ENCODE data around the gene CDC6.

Gene CDC6

DNA sequence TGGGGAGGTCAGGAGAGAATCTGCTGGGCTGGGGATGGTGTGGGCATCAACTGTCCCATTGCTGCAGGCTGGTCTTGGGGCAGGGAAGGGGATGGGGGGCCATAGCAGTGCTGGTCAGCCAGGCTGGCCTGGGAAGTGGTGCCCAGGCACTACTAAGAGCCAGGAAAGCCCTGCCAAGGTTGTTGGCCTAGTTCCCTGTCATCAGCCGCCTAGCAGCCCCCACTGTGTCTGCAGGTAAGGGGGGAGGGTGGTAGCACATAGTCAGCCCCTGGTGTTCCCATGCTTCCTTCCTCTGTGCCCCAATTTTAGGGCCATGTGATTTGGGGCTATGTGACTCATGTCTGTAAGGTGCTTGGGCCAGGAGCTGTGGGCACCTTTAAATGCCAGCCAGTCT is 59.1 kb downstream of the CDC6 start:
- H3K4me3 ChIP-seq (ENCODE audit: low read depth, low read length), result no peak overlapping the region
- no peak for DNase-seq (ENCODE audit: low read depth)
- no peak for TF ChIP-seq CTCF (IDR thresholded peaks at IDR 0.05; ENCODE audit: insufficient read depth, low read depth, low read length, missing control alignments)

GRCh38 chr17:40347319-40348135 is 59.8 kb downstream of the CDC6 start:
- TF ChIP-seq CTCF (IDR thresholded peaks at IDR 0.05; ENCODE audit: insufficient read depth, low read depth, low read length, missing control alignments), result no peak
- DNase-seq (ENCODE audit: low read depth), result no peak
- no peak overlapping the region for H3K4me3 ChIP-seq (ENCODE audit: low read depth, low read length)

DNA sequence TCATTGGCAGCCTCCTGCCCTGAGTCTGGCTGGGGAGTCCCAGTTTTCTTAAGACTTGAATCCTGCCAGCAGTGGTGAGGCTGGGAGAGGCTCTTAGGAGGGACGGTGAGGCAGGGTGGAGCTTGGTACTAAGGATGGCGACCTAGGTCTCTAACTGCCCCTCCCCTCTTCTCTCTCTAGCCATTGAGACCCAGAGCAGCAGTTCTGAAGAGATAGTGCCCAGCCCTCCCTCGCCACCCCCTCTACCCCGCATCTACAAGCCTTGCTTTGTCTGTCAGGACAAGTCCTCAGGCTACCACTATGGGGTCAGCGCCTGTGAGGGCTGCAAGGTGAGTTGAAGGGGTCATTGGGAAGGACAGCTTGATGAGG is 60.4 kb downstream of the CDC6 start:
- no peak overlapping the region for H3K4me3 ChIP-seq (ENCODE audit: low read depth, low read length)
- no peak for DNase-seq (ENCODE audit: low read depth)
- no peak for TF ChIP-seq CTCF (IDR thresholded peaks at IDR 0.05; ENCODE audit: insufficient read depth, low read depth, low read length, missing control alignments)

DNA sequence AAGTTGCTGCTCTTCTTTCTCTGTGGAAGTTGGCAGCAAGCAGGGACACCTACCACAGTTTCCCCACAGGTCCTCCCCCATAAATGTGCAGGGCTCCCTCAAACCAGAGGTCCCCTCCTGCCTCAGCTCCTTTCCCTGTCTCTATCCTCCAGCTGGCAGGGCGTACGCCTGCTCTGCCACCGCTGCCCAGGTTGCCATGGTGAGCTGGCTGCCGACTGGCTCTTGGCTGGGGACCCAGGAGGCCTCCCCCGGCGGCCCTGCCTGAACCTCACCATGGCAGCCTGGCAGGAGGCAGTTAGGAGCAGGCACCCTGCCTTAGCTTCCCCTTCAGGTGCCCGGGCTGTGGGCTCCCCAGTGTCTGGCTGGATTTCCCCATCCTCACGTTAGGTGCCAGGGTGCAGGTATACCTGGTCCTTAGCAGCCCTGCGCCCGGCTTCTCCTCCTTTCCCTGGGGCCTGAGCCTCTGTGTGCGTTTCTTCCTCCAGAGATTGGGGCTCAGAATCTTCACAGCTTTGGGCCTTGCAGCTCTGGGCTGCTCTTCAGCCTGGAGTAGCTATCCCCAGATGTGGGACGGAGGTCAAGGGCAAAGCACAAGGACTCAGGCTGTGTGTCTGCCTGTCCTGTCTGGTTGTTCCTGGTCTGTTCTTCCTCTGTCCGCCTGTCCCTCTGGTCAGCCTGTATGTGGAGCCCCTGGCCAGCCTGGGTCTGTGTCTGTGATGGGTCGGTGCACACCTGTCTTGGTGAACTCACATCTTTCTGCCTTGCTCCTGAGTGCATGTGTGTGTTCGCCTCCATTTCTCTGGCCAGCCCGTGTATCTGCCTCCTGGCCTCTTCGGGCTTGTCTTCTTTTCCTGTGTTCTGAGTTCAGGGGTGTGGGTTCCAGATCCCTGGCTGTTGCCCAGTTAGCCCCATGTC is 61.1 kb downstream of the CDC6 start:
- no peak for TF ChIP-seq CTCF (IDR thresholded peaks at IDR 0.05; ENCODE audit: insufficient read depth, low read depth, low read length, missing control alignments)
- no peak overlapping the region for H3K4me3 ChIP-seq (ENCODE audit: low read depth, low read length)
- no peak for DNase-seq (ENCODE audit: low read depth)

GRCh38 chr17:40349477-40349894 is 61.8 kb downstream of the CDC6 start:
- no peak overlapping the region for H3K4me3 ChIP-seq (ENCODE audit: low read depth, low read length)
- TF ChIP-seq CTCF (IDR thresholded peaks at IDR 0.05; ENCODE audit: insufficient read depth, low read depth, low read length, missing control alignments), result no peak
- DNase-seq (ENCODE audit: low read depth), result no peak

- no peak overlapping the region for H3K4me3 ChIP-seq (ENCODE audit: low read depth, low read length)
- TF ChIP-seq CTCF (IDR thresholded peaks at IDR 0.05; ENCODE audit: insufficient read depth, low read depth, low read length, missing control alignments), result no peak
- DNase-seq (ENCODE audit: low read depth), result no peak
Measured at GRCh38 chr17:40349895-40350688, 62.4 kb downstream of the CDC6 start.

All from GM12865 (cell line).